Measurements from ENCODE around the gene GSG1L2. TPM values are rescaled to one million over a fixed set of nuclear protein-coding genes. Genes with fewer than 3 reads are reported as not detected.

Gene GSG1L2
- not detected for total RNA-seq (ENCODE audit: insufficient read depth, low replicate concordance)

GRCh38 chr17:9821921-9822320 is at the start of gene GSG1L2:
TSS of gene GSG1L2 (minus strand) at chr17:9822079. CDS start at chr17:9822071, 8 bp downstream.
- DNase-seq (ENCODE audit: low spot score) = no peak

GRCh38 chr17:9868552-9868951 is 46.7 kb upstream of the GSG1L2 start:
- no peak for DNase-seq (ENCODE audit: low spot score)

- DNase-seq (ENCODE audit: low spot score) = no peak
These were observed 43.7 kb upstream of the GSG1L2 start for GRCh38 chr17:9865586-9865985.

- DNase-seq (ENCODE audit: low spot score) = no peak
These were observed 41.1 kb upstream of the GSG1L2 start for GRCh38 chr17:9862949-9863348.

GRCh38 chr17:9862220-9862619 is 40.3 kb upstream of the GSG1L2 start:
- no peak for DNase-seq (ENCODE audit: low spot score)

- no peak for DNase-seq (ENCODE audit: low spot score)
These were observed 39.0 kb upstream of the GSG1L2 start for GRCh38 chr17:9860851-9861250.

GRCh38 chr17:9859781-9860180 is 37.9 kb upstream of the GSG1L2 start:
- no peak for DNase-seq (ENCODE audit: low spot score)

GRCh38 chr17:9855036-9855435 is 33.2 kb upstream of the GSG1L2 start:
- DNase-seq (ENCODE audit: low spot score) = no peak

- no peak for DNase-seq (ENCODE audit: low spot score)
These were observed 32.4 kb upstream of the GSG1L2 start for GRCh38 chr17:9854255-9854654.

GRCh38 chr17:9850151-9850550 is 28.3 kb upstream of the GSG1L2 start:
- no peak for DNase-seq (ENCODE audit: low spot score)

- DNase-seq (ENCODE audit: low spot score) = no peak
These were observed 23.4 kb upstream of the GSG1L2 start for GRCh38 chr17:9845306-9845705.

GRCh38 chr17:9844153-9844552 is 22.3 kb upstream of the GSG1L2 start:
- DNase-seq (ENCODE audit: low spot score) = no peak

- no peak for DNase-seq (ENCODE audit: low spot score)
These were observed 21.5 kb upstream of the GSG1L2 start for GRCh38 chr17:9843152-9844010.

GRCh38 chr17:9842057-9842758 is 20.3 kb upstream of the GSG1L2 start:
- DNase-seq (ENCODE audit: low spot score) = peak; percentile 69

GRCh38 chr17:9839433-9839832 is 17.6 kb upstream of the GSG1L2 start:
- DNase-seq (ENCODE audit: low spot score) = no peak

- peak; percentile 93 for DNase-seq (ENCODE audit: low spot score)
These were observed 15.9 kb upstream of the GSG1L2 start for GRCh38 chr17:9837551-9838471.

- no peak for DNase-seq (ENCODE audit: low spot score)
These were observed 12.0 kb upstream of the GSG1L2 start for GRCh38 chr17:9833922-9834321.

- DNase-seq (ENCODE audit: low spot score) = peak; percentile 18
These were observed 8.8 kb upstream of the GSG1L2 start for GRCh38 chr17:9830711-9831110.

GRCh38 chr17:9829343-9829742 is 7.5 kb upstream of the GSG1L2 start:
- DNase-seq (ENCODE audit: low spot score) = no peak

GRCh38 chr17:9828296-9829295 is 6.7 kb upstream of the GSG1L2 start:
- peak; percentile 67 for DNase-seq (ENCODE audit: low spot score)

Data from umbilical cord (tissue), 2 donors.